Panc1 (cell line): ENCODE measurements around the gene NDUFB6. TPM values are rescaled to one million over a fixed set of nuclear protein-coding genes. Genes with fewer than 3 reads are reported as not detected.

Experiments used
- ATAC-seq: fragments of 200-7000 bp; cut with Tn5 transposase; 2 replicates; pipeline ENCODE4 v1.9.1; 2020; ENCODE audit warnings: mild to moderate bottlenecking, moderate library complexity
- BruUV-seq: library from RNA; stranded (reverse); fragments of 400-500 nt; replicated peaks from 2 replicates; lab custom pipeline; 2021; lab: Mats Ljungman, UMichigan
- CTCF ChIA-PET: fragments of 300-600 bp; sonication (Branson Sonifier 250); formaldehyde crosslinking; loops from one replicate; lab custom pipeline; 2022; ENCODE audit warnings: antibody characterized with exemption; lab: Charles Lee
- POLR2A ChIA-PET: fragments of 300-600 bp; sonication (Branson Sonifier 250); formaldehyde crosslinking; loops from one replicate; lab custom pipeline; 2022; ENCODE audit warnings: antibody characterized with exemption; lab: Charles Lee
- DNase-seq: peaks from one replicate; pipeline ENCODE4 v3.0.0-alpha.2; 2010; ENCODE audit warnings: low read depth, low spot score
- H3K27ac ChIP-seq: 2 replicates; pipeline ENCODE4 v1.5.1; 2011; ENCODE audit warnings: mild to moderate bottlenecking, low read length, inconsistent platforms
- H3K27me3 ChIP-seq: fragments of 200-500 bp; sonication (Bioruptor generic); 2 replicates; pipeline ENCODE4 v1.6.0; 2014; ENCODE audit warnings: low read length, inconsistent platforms; ENCODE audit not compliant: control insufficient read depth, insufficient read depth
- H3K36me3 ChIP-seq: fragments of 200-500 bp; sonication (Bioruptor generic); 2 replicates; pipeline ENCODE4 v1.5.1; 2014; ENCODE audit warnings: inconsistent platforms, mild to moderate bottlenecking, low read length, moderate library complexity; ENCODE audit not compliant: control insufficient read depth, insufficient read depth
- H3K4me1 ChIP-seq: 2 replicates; pipeline ENCODE4 v1.5.1; 2011; ENCODE audit warnings: inconsistent platforms, mild to moderate bottlenecking, low read length, moderate library complexity; ENCODE audit not compliant: control insufficient read depth, insufficient read depth
- H3K4me3 ChIP-seq, 2 experiments: 2 replicates each; pipeline ENCODE4 v1.5.1; 2011 to 2012; ENCODE audit warnings: low read depth in 2 of 2, low read length in 2 of 2, mild to moderate bottlenecking in 2 of 2, inconsistent platforms in 1 of 2, moderate library complexity in 1 of 2
- H3K9me3 ChIP-seq: fragments of 200-500 bp; sonication (Bioruptor generic); 2 replicates; pipeline ENCODE4 v1.5.1; 2014; ENCODE audit warnings: low read depth, mild to moderate bottlenecking, inconsistent platforms, low read length, moderate library complexity; ENCODE audit not compliant: control insufficient read depth, insufficient read depth
- POLR2AphosphoS5 ChIP-seq: IDR thresholded peaks from 2 replicates; pipeline ENCODE4 v1.6.1; 2012; ENCODE audit warnings: mild to moderate bottlenecking, low read depth, low read length, moderate library complexity
- SIN3A ChIP-seq: IDR thresholded peaks from 2 replicates; pipeline ENCODE4 v1.6.1; 2012; ENCODE audit warnings: low read depth, mild to moderate bottlenecking, low read length, moderate library complexity, borderline replicate concordance; ENCODE audit not compliant: insufficient read depth
- TCF7L2 ChIP-seq: IDR thresholded peaks from 2 replicates; pipeline ENCODE4 v1.6.1; 2011; ENCODE audit warnings: mild to moderate bottlenecking, low read depth, low read length, inconsistent platforms
- in situ Hi-C: cut with HindIII; loops from 2 replicates; pipeline ENCODE4 v1.10.0; 2016; ENCODE audit warnings: low sequenced_read_pairs, low pct_unique_long_range_greater_than_20kb
- intact Hi-C: fragments of 100-400 bp; cut with micrococcal nuclease; formaldehyde crosslinking; loops from one replicate; pipeline ENCODE4 v1.10.0; 2022; ENCODE audit not compliant: unreplicated experiment
- total RNA-seq: library from RNA; stranded (reverse); gene quantifications from one replicate; pipeline ENCODE4 v1.2.1, GENCODE V29; 2021; ENCODE audit not compliant: unreplicated experiment
- TF ChIP-seq, protein P1 (sequence below), 2 experiments: IDR thresholded peaks; 2 replicates each; pipeline ENCODE4 v1.6.1; 2011 to 2012; ENCODE audit warnings: low read depth in 2 of 2, control low read depth in 1 of 2, low read length in 1 of 2, mild to moderate bottlenecking in 1 of 2, moderate library complexity in 1 of 2; ENCODE audit not compliant: insufficient read depth in 1 of 2
- TF ChIP-seq, protein P2 (sequence below): fragments of 450-650 bp; IDR thresholded peaks from 2 replicates; pipeline ENCODE4 v1.5.1; 2017; ENCODE audit warnings: mild to moderate bottlenecking

Gene NDUFB6
- total RNA-seq, 1 experiment from 2014 or later = 85.3 TPM

DNA sequence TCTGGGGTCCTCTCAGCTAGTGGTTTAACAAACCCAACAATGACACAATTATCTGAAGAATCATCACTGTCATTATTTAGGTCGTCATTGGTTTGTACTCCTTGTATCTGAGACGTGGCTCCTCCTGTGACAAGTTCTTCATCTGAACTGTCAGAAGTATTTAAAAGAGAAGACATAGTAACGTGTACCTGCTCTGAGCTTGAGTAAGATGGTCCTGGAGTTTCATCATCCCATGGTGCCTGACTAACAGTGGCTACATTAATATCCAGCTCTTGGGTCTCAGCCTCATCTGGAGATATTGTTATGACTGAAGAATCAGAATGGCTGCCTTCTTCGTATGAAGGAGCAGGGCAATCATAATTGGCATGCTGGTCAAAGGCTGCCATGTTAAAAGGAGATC lies 29.9 kb downstream of the NDUFB6 start:
- CTCF ChIA-PET = interaction anchor here (1.1 kb wide), 1 partner anchor 164 kb away, joined by 3 read pairs; no protein-coding TSS in a partner anchor
- in situ Hi-C loops = no loop called here

DNA sequence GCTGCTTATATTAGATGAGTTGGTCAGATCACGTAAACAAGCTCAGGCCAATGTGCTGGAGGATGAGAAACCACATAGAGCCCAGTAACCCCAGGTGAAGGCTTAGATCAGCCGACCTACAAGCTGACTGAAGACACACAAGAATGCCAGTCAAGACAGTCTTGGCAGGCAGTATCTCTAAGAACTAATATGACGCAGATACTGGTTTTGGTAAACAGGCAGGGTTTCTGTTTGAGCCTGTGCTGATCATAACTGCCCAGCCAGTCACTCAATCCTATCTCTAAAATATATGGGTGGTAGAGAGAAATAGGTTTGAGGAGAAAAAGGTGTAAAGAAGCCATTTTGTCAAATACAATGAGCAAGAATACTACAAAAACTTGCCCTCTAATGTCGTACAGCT lies 39.1 kb downstream of the NDUFB6 start:
- Histone ChIP-seq H3K27me3 (no peaks in the 10 kb centered on the region), H3K36me3 (no peaks in the 10 kb centered on the region; the same call in 1 of the 2 replicates), H3K4me3 (no peak overlapping the region), H3K9me3 (peaks cover 6% of the 10 kb centered on the region; the same call in 1 of the 2 replicates), H3K4me1 (no peaks in the 10 kb centered on the region), H3K27ac (no peak overlapping the region)
- TF ChIP-seq POLR2AphosphoS5 = no peak
- no peak for TF ChIP-seq SIN3A
- TF ChIP-seq, protein P1, sequence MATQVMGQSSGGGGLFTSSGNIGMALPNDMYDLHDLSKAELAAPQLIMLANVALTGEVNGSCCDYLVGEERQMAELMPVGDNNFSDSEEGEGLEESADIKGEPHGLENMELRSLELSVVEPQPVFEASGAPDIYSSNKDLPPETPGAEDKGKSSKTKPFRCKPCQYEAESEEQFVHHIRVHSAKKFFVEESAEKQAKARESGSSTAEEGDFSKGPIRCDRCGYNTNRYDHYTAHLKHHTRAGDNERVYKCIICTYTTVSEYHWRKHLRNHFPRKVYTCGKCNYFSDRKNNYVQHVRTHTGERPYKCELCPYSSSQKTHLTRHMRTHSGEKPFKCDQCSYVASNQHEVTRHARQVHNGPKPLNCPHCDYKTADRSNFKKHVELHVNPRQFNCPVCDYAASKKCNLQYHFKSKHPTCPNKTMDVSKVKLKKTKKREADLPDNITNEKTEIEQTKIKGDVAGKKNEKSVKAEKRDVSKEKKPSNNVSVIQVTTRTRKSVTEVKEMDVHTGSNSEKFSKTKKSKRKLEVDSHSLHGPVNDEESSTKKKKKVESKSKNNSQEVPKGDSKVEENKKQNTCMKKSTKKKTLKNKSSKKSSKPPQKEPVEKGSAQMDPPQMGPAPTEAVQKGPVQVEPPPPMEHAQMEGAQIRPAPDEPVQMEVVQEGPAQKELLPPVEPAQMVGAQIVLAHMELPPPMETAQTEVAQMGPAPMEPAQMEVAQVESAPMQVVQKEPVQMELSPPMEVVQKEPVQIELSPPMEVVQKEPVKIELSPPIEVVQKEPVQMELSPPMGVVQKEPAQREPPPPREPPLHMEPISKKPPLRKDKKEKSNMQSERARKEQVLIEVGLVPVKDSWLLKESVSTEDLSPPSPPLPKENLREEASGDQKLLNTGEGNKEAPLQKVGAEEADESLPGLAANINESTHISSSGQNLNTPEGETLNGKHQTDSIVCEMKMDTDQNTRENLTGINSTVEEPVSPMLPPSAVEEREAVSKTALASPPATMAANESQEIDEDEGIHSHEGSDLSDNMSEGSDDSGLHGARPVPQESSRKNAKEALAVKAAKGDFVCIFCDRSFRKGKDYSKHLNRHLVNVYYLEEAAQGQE (IDR thresholded peaks at IDR 0.05; ENCODE audit: insufficient read depth in 1 of 2, low read depth in 2 of 2, low read length in 1 of 2) = no peak
- TF ChIP-seq, protein P2, sequence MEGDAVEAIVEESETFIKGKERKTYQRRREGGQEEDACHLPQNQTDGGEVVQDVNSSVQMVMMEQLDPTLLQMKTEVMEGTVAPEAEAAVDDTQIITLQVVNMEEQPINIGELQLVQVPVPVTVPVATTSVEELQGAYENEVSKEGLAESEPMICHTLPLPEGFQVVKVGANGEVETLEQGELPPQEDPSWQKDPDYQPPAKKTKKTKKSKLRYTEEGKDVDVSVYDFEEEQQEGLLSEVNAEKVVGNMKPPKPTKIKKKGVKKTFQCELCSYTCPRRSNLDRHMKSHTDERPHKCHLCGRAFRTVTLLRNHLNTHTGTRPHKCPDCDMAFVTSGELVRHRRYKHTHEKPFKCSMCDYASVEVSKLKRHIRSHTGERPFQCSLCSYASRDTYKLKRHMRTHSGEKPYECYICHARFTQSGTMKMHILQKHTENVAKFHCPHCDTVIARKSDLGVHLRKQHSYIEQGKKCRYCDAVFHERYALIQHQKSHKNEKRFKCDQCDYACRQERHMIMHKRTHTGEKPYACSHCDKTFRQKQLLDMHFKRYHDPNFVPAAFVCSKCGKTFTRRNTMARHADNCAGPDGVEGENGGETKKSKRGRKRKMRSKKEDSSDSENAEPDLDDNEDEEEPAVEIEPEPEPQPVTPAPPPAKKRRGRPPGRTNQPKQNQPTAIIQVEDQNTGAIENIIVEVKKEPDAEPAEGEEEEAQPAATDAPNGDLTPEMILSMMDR = no peak
- TF ChIP-seq TCF7L2 = no peak
- in situ Hi-C loops (no loop called here), intact Hi-C loops (no loop called here)
- BruUV-seq = no TSS peak
- CTCF ChIA-PET = no interaction called here
- POLR2A ChIA-PET = no interaction called here
- DNase-seq (no peak), ATAC-seq (no peak)

More for the DNA sequence above, 29.9 kb downstream of the NDUFB6 start:
- no peak for ATAC-seq
- Histone ChIP-seq H3K36me3 (peaks cover 31% of the 10 kb centered on the region), H3K4me1 (no peaks in the 10 kb centered on the region; the same call in 1 of the 2 replicates), H3K9me3 (no peaks in the 10 kb centered on the region), H3K27me3 (no peaks in the 10 kb centered on the region), H3K27ac (no peak overlapping the region), H3K4me3 (no peak overlapping the region)
- BruUV-seq = no TSS peak
- TF ChIP-seq, protein P1 (IDR thresholded peaks at IDR 0.05; ENCODE audit: insufficient read depth in 1 of 2, low read depth in 2 of 2, low read length in 1 of 2) = no peak
- TF ChIP-seq POLR2AphosphoS5 = no peak
- TF ChIP-seq SIN3A = no peak
- no peak for TF ChIP-seq TCF7L2
- TF ChIP-seq, protein P2 = no peak
- intact Hi-C loops = no loop called here
- DNase-seq = no peak
- POLR2A ChIA-PET = no interaction called here
